Activated T-cell treated with anti-CD3 and anti-CD28 coated beads, Interleukin-2, amount 50 U/mL, for 48 hours (primary cell): ENCODE measurements around the gene BMP3.
"Not testable (repeated sequence)": the region's sequence is repeated elsewhere in the genome, so short reads cannot be mapped to it uniquely, and the experiment has no call there.

Experiments used
- DNase-seq, 2 experiments: peaks; one replicate each; pipeline ENCODE4 v3.0.0-alpha.2; 2020

Gene BMP3

GRCh38 chr4:81030061-81030980, at the start of gene BMP3:
Gene BMP3, plus strand, starts transcription at chr4:81030708. Its CDS starts 577 bp downstream, at chr4:81031285.
- peak; percentile 24 to 25 for DNase-seq

- DNase-seq, result no peak
Observed at GRCh38 chr4:80986011-80986410, 44.5 kb upstream of the BMP3 start.

- DNase-seq, result no peak
Observed at GRCh38 chr4:80989921-80990544, 40.5 kb upstream of the BMP3 start.

GRCh38 chr4:80990851-80991250, 39.7 kb upstream of the BMP3 start:
- no peak for DNase-seq

GRCh38 chr4:80999943-81000342, 30.6 kb upstream of the BMP3 start:
- DNase-seq, result no peak

GRCh38 chr4:81003597-81004111, 26.9 kb upstream of the BMP3 start:
- no peak for DNase-seq

- no peak for DNase-seq
Observed at GRCh38 chr4:81007417-81007816, 23.1 kb upstream of the BMP3 start.

- not testable (repeated sequence) for DNase-seq
Observed at GRCh38 chr4:81016566-81016965, 13.9 kb upstream of the BMP3 start.

- no peak for DNase-seq
Observed at GRCh38 chr4:81019006-81019405, 11.5 kb upstream of the BMP3 start.

- DNase-seq, result no peak
Observed at GRCh38 chr4:81021142-81021944, 9.2 kb upstream of the BMP3 start.

GRCh38 chr4:81021981-81022380, 8.5 kb upstream of the BMP3 start:
- no peak for DNase-seq

- DNase-seq, result no peak
Observed at GRCh38 chr4:81023484-81023883, 7.0 kb upstream of the BMP3 start.

- DNase-seq, result peak; percentile 20 to 29
Observed at GRCh38 chr4:81030981-81031791, 678 bp downstream of the BMP3 start.

- no peak for DNase-seq
Observed at GRCh38 chr4:81031796-81032551, 1.5 kb downstream of the BMP3 start.

GRCh38 chr4:81032771-81033684, 2.5 kb downstream of the BMP3 start:
- no peak for DNase-seq

GRCh38 chr4:81038636-81039350, 8.3 kb downstream of the BMP3 start:
- no peak for DNase-seq

GRCh38 chr4:81039351-81039972, 9.0 kb downstream of the BMP3 start:
- no peak for DNase-seq

- no peak for DNase-seq
Observed at GRCh38 chr4:81040012-81040659, 9.6 kb downstream of the BMP3 start.
